HG03469 (cell line): Measurements from ENCODE around the gene MGA.

Experiments
- ATAC-seq: cut with Tn5 transposase; IDR thresholded peaks from one replicate; pipeline ENCODE4 v1.9.1; 2021; ENCODE audit warnings: mild to moderate bottlenecking, moderate library complexity, moderate number of reproducible peaks; ENCODE audit not compliant: unreplicated experiment

Gene MGA

GRCh38 chr15:41656188-41656587 is 4.0 kb upstream of the MGA start:
- ATAC-seq, result no peak

GRCh38 chr15:41658689-41659088 is 1.5 kb upstream of the MGA start:
- no peak for ATAC-seq

- ATAC-seq, result no peak
Measured at GRCh38 chr15:41659190-41659589, 1.0 kb upstream of the MGA start.

- ATAC-seq, result no peak
Measured at GRCh38 chr15:41659855-41660234, 360 bp upstream of the MGA start.

GRCh38 chr15:41661078-41661517 is 893 bp downstream of the MGA start:
- ATAC-seq, result no peak

- ATAC-seq, result no peak
Measured at GRCh38 chr15:41661518-41662225, 1.5 kb downstream of the MGA start.

- ATAC-seq, result no peak
Measured at GRCh38 chr15:41666353-41666920, 6.2 kb downstream of the MGA start.

GRCh38 chr15:41669701-41670100 is 9.5 kb downstream of the MGA start:
- ATAC-seq, result no peak

- no peak for ATAC-seq
Measured at GRCh38 chr15:41671656-41672648, 11.7 kb downstream of the MGA start.

- no peak for ATAC-seq
Measured at GRCh38 chr15:41675337-41675736, 15.1 kb downstream of the MGA start.

- ATAC-seq, result no peak
Measured at GRCh38 chr15:41678742-41679141, 18.5 kb downstream of the MGA start.

- no peak for ATAC-seq
Measured at GRCh38 chr15:41683955-41684354, 23.8 kb downstream of the MGA start.

- no peak for ATAC-seq
Measured at GRCh38 chr15:41688671-41689070, 28.5 kb downstream of the MGA start.

GRCh38 chr15:41689083-41689482 is 28.9 kb downstream of the MGA start:
- ATAC-seq, result no peak

GRCh38 chr15:41689834-41690233 is 29.6 kb downstream of the MGA start:
- ATAC-seq, result no peak

GRCh38 chr15:41690636-41691035 is 30.4 kb downstream of the MGA start:
- ATAC-seq, result no peak

GRCh38 chr15:41691471-41691870 is 31.3 kb downstream of the MGA start:
- ATAC-seq, result no peak

GRCh38 chr15:41692049-41692448 is 31.8 kb downstream of the MGA start:
- no peak for ATAC-seq

- ATAC-seq, result no peak
Measured at GRCh38 chr15:41693757-41694156, 33.6 kb downstream of the MGA start.

GRCh38 chr15:41695750-41696436 is 35.7 kb downstream of the MGA start:
- peak; percentile 70 for ATAC-seq

GRCh38 chr15:41698779-41699178 is 38.6 kb downstream of the MGA start:
- no peak for ATAC-seq
